ENCODE results near the gene MINAR1.

DNA sequence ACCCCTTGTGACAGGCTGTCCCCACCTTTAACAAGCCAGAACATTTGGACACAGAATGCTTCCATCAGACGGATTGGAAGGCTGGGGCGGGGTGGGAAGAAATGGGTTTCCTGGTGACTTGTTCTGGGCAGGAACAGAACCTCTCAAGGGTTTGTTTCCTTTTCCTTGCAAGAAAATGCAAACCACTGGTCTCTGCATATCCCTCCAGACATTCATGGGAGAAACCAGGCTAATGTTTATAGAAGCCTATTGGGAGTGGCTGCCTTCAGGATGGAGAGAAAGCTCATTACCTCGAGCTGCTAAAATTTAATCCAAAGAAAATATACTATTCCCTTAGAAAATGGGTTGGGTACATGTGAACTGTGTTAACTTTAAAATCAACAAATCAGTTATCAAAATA, 21.9 kb downstream of the MINAR1 start:
- TF ChIP-seq, protein P1, sequence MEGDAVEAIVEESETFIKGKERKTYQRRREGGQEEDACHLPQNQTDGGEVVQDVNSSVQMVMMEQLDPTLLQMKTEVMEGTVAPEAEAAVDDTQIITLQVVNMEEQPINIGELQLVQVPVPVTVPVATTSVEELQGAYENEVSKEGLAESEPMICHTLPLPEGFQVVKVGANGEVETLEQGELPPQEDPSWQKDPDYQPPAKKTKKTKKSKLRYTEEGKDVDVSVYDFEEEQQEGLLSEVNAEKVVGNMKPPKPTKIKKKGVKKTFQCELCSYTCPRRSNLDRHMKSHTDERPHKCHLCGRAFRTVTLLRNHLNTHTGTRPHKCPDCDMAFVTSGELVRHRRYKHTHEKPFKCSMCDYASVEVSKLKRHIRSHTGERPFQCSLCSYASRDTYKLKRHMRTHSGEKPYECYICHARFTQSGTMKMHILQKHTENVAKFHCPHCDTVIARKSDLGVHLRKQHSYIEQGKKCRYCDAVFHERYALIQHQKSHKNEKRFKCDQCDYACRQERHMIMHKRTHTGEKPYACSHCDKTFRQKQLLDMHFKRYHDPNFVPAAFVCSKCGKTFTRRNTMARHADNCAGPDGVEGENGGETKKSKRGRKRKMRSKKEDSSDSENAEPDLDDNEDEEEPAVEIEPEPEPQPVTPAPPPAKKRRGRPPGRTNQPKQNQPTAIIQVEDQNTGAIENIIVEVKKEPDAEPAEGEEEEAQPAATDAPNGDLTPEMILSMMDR (IDR thresholded peaks at IDR 0.05; ENCODE audit: insufficient read depth, low read depth, low read length) = no peak
- no peak for TF ChIP-seq EZH2 (IDR thresholded peaks at IDR 0.05; ENCODE audit: insufficient read depth, low read length)

All from astrocyte (in vitro differentiated cells and primary cell).